ENCODE measurements around the gene SMAP2.

- TF ChIP-seq CTCF (IDR thresholded peaks at IDR 0.05) (peak; percentile 84 to 92 (median 86)), POLR2A (IDR thresholded peaks at IDR 0.05) (no peak)
These were observed 31.3 kb downstream of the SMAP2 start for GRCh38 chr1:40404670-40405462.

Data from right lobe of liver (tissue), 4 donors.